Measurements from ENCODE around the gene SUSD4. TPM values are rescaled to one million over a fixed set of nuclear protein-coding genes. Genes with fewer than 3 reads are reported as not detected.

Gene SUSD4
- total RNA-seq, 2 donors from 2014 or later = 0.58 to 0.92 TPM

DNA sequence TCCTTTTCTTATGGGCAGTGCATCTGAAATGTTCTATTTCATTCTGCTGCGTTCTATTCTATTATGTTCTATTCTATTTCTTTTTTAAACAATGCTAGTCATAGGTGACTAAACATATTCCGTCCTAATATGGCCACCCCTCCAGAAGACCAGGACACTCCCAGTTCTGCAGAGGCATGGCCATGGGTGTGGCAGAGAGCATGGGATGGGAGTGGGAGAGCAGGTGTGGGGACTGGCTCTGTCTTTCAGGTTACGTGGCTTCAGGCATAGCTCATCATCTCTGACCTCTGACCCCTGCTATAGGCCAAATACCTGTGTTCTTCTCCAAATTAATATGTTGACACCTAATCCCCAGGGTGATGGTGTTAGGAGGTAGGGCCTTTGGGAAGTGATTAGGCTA is 187.5 kb downstream of the SUSD4 start:
- no peak overlapping the region for H3K4me3 Mint-ChIP-seq
- no peak overlapping the region for H3K27ac Mint-ChIP-seq

GRCh38 chr1:223175633-223176032 is 188.3 kb downstream of the SUSD4 start:
- Mint-ChIP-seq H3K4me3 (no peak overlapping the region), H3K27ac (no peak overlapping the region), H3K4me1 (peaks cover 1% of the 10 kb centered on the region), H3K27me3 (ENCODE audit: insufficient read depth) (peaks cover 15% of the 10 kb centered on the region), H3K9me3 (peaks cover 7% of the 10 kb centered on the region), H3K36me3 (ENCODE audit: low read depth) (no peaks in the 10 kb centered on the region)
- no peak for DNase-seq
- Histone ChIP-seq H3K36me3 (ENCODE audit: control insufficient read depth, insufficient read depth, low read length) (no peaks in the 10 kb centered on the region), H3K4me3 (ENCODE audit: low read length) (no peak overlapping the region), H3K4me1 (ENCODE audit: control insufficient read depth, insufficient read depth, low read length) (no peaks in the 10 kb centered on the region), H3K9ac (ENCODE audit: extremely low read depth, low read length, poor library complexity, severe bottlenecking) (no peak overlapping the region), H3K27me3 (ENCODE audit: control insufficient read depth, insufficient read depth, low read length, poor library complexity, severe bottlenecking) (peaks cover 6% of the 10 kb centered on the region), H3K27ac (ENCODE audit: low read depth, low read length) (no peak overlapping the region), H3K9me3 (ENCODE audit: control insufficient read depth, low read length) (no peaks in the 10 kb centered on the region)
- 90 to 100% methylated on average over 3 of the region's 3 CpGs for WGBS, 2 experiments (ENCODE audit: insufficient coverage in 1 of 2, insufficient read length in 1 of 2)
- TF ChIP-seq, protein P1, sequence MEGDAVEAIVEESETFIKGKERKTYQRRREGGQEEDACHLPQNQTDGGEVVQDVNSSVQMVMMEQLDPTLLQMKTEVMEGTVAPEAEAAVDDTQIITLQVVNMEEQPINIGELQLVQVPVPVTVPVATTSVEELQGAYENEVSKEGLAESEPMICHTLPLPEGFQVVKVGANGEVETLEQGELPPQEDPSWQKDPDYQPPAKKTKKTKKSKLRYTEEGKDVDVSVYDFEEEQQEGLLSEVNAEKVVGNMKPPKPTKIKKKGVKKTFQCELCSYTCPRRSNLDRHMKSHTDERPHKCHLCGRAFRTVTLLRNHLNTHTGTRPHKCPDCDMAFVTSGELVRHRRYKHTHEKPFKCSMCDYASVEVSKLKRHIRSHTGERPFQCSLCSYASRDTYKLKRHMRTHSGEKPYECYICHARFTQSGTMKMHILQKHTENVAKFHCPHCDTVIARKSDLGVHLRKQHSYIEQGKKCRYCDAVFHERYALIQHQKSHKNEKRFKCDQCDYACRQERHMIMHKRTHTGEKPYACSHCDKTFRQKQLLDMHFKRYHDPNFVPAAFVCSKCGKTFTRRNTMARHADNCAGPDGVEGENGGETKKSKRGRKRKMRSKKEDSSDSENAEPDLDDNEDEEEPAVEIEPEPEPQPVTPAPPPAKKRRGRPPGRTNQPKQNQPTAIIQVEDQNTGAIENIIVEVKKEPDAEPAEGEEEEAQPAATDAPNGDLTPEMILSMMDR (conservative IDR thresholded peaks at IDR 0.05) = no peak

More for the DNA sequence above, 187.5 kb downstream of the SUSD4 start:
- Histone ChIP-seq H3K4me3 (ENCODE audit: low read length) (no peak overlapping the region), H3K9me3 (ENCODE audit: control insufficient read depth, low read length) (no peaks in the 10 kb centered on the region), H3K36me3 (ENCODE audit: control insufficient read depth, insufficient read depth, low read length) (no peaks in the 10 kb centered on the region), H3K9ac (ENCODE audit: extremely low read depth, low read length, poor library complexity, severe bottlenecking) (no peak overlapping the region), H3K4me1 (ENCODE audit: control insufficient read depth, insufficient read depth, low read length) (no peaks in the 10 kb centered on the region), H3K27ac (ENCODE audit: low read depth, low read length) (no peak overlapping the region), H3K27me3 (ENCODE audit: control insufficient read depth, insufficient read depth, low read length, poor library complexity, severe bottlenecking) (peaks cover 8% of the 10 kb centered on the region)
- H3K27me3 Mint-ChIP-seq (ENCODE audit: insufficient read depth) = peaks cover 20% of the 10 kb centered on the region
- no peaks in the 10 kb centered on the region for H3K36me3 Mint-ChIP-seq (ENCODE audit: low read depth)
- H3K9me3 Mint-ChIP-seq = peaks cover 7% of the 10 kb centered on the region
- 90 to 100% methylated on average over 1 to 3 of the region's 3 CpGs for WGBS, 2 experiments (ENCODE audit: insufficient coverage in 1 of 2, insufficient read length in 1 of 2)
- TF ChIP-seq, protein P1 (conservative IDR thresholded peaks at IDR 0.05) = no peak
- no peak for DNase-seq
- H3K4me1 Mint-ChIP-seq = peaks cover 4% of the 10 kb centered on the region

DNA sequence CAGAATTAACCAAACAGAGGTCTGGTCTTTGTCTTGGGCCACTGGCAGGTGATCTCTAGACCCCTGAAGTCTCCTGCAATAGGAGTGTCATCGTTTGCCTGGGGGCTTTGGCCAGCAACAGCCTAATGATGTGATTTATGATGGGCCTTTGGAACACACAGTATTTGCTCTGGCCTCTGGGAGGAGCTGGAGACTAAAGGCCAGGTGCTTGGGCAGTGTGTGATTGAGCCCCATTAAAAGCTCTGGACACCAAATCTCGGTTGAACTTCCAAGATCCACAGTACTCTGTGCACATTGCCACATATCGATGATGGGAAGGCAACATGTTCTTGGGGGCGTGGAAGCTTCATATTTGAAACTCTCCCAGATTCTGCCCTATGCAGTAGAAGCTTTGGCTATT is 188.9 kb downstream of the SUSD4 start:
- H3K27me3 Mint-ChIP-seq (ENCODE audit: insufficient read depth) = peaks cover 14% of the 10 kb centered on the region
- no peaks in the 10 kb centered on the region for H3K36me3 Mint-ChIP-seq (ENCODE audit: low read depth)
- Histone ChIP-seq H3K4me3 (ENCODE audit: low read length) (no peak overlapping the region), H3K27ac (ENCODE audit: low read depth, low read length) (no peak overlapping the region), H3K9ac (ENCODE audit: extremely low read depth, low read length, poor library complexity, severe bottlenecking) (no peak overlapping the region), H3K27me3 (ENCODE audit: control insufficient read depth, insufficient read depth, low read length, poor library complexity, severe bottlenecking) (peaks cover 3% of the 10 kb centered on the region), H3K4me1 (ENCODE audit: control insufficient read depth, insufficient read depth, low read length) (no peaks in the 10 kb centered on the region), H3K9me3 (ENCODE audit: control insufficient read depth, low read length) (no peaks in the 10 kb centered on the region), H3K36me3 (ENCODE audit: control insufficient read depth, insufficient read depth, low read length) (no peaks in the 10 kb centered on the region)
- peaks cover 7% of the 10 kb centered on the region for H3K9me3 Mint-ChIP-seq
- DNase-seq = peak; percentile 62
- TF ChIP-seq, protein P1 (conservative IDR thresholded peaks at IDR 0.05) = peak; percentile 69
- no peak overlapping the region for H3K27ac Mint-ChIP-seq
- 79 to 82% methylated on average over 4 of the region's 4 CpGs for WGBS, 2 experiments (ENCODE audit: insufficient coverage in 1 of 2, insufficient read length in 1 of 2)
- H3K4me1 Mint-ChIP-seq = no peaks in the 10 kb centered on the region
- H3K4me3 Mint-ChIP-seq = no peak overlapping the region

Other genes with a start within 250 kb of the SUSD4 start
- gene TLR5, start 220.9 kb downstream of the SUSD4 start, total RNA-seq = not detected
- gene CCDC185, start 29.2 kb upstream of the SUSD4 start, total RNA-seq = not detected